NK-92 treated with Interleukin-12 subunit alpha and Interleukin-12 subunit beta, amount 100 ng/mL, for 24 hours (cell line): ENCODE measurements around the gene SH3D21.
A peak's percentile ranks its signal among the peaks of the same experiment; 100 is the strongest.

Experiments used
- DNase-seq: peaks from one replicate; lab custom pipeline; 2025; lab: John Stamatoyannopoulos, UW

SH3D21 gene

GRCh38 chr1:36359383-36359782 is 53.2 kb downstream of the SH3D21 start:
- DNase-seq: no peak

DNA sequence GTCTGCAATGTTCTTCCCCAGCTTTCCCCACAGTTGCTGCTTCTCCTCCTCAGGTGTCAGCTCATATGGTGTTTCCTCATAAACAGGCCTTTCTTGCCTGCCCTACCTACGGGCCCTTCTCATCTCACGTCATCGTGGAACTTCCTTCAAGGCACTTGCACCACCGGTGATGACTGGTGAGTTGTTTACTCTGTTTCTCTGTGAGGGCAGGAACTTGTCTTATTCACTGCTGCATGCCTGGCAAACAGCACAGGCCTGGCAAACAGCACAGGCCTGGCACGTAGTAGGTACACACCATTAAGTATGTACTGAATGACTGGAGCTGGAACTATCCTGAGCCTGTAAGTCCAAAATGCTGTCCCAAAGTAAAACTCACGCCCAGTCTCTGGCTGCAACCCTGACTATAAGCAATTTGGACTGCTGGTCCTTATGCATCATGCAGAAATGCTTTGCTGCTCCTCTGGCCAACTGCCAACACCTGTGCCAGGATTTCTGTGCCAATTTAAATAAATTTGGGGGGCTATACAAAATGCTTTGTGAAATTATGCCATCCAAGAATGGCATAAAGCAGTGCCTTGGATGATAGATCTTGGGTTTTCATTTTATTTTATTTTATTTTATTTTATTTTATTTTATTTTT is 53.9 kb downstream of the SH3D21 start:
- DNase-seq: no peak

- no peak for DNase-seq
These were observed 59.2 kb downstream of the SH3D21 start for GRCh38 chr1:36365381-36365780.

GRCh38 chr1:36366091-36366661 is 60.0 kb downstream of the SH3D21 start:
- DNase-seq: no peak

- DNase-seq: no peak
These were observed 60.9 kb downstream of the SH3D21 start for GRCh38 chr1:36367066-36367465.

- no peak for DNase-seq
These were observed 61.6 kb downstream of the SH3D21 start for GRCh38 chr1:36367798-36368197.

DNA sequence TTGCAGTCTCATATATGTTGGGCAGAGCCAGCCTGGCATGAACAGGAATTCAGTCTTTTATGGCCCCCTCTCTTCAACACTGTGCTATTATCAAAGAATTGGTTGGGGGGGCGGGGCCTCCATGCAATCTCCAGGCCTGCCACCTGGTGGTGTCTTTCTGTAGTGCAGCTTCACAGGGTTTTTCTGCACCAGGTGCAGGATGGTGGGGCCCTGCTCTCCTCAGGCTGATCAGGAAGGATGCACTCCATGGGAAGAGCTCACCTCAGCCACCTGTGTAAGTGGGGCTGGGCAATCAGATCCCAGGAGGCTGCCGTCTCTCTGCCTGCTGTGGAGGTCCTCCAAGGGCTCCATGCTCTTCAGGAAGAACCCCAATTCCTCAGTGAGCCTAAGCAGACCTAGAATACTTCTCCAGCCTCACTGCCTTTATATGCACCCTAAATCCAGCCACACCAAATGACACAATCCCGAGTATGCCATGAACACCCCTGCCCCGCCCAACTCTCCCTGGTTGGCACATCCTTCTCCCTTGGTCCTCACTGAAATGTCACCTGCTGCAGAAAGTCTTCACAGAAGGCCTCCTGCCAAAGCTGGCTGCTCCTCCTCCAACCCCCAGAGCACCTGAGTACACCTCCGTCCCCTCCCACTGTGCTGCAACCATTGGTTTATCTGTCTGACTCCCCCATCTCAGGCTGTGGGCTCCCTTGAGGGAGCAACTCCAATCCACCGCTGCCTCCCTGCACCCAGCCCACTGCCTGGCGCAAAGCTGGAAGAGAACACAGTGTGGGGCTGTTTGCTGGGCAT is 63.1 kb downstream of the SH3D21 start:
- DNase-seq: peak; percentile 58
